Kidney epithelial cell (primary cell): Measurements from ENCODE around the gene TSPAN14. TPM values are rescaled to one million over a fixed set of nuclear protein-coding genes. Genes with fewer than 3 reads are reported as not detected.

Source experiments
- DNase-seq: peaks from one replicate; pipeline ENCODE4 v3.0.0-alpha.2; 2010; ENCODE audit warnings: low read depth
- H3K27me3 ChIP-seq: 2 replicates; pipeline ENCODE4 v1.6.0; 2011; ENCODE audit warnings: low read length; ENCODE audit not compliant: control insufficient read depth, insufficient read depth
- H3K36me3 ChIP-seq: 2 replicates; pipeline ENCODE4 v1.5.1; 2011; ENCODE audit warnings: low read length; ENCODE audit not compliant: control insufficient read depth, insufficient read depth
- H3K4me3 ChIP-seq: 2 replicates; pipeline ENCODE4 v1.5.1; 2011; ENCODE audit warnings: low read depth, mild to moderate bottlenecking, control low read depth, low read length
- CTCF ChIP-seq: IDR thresholded peaks from 2 replicates; pipeline ENCODE4 v1.5.1; 2011; ENCODE audit warnings: mild to moderate bottlenecking, moderate library complexity, low read length, control low read depth, inconsistent platforms; ENCODE audit not compliant: insufficient read depth, poor library complexity, severe bottlenecking
- total RNA-seq: library from RNA; depleted of rRNA; stranded (reverse); fragments of >200 nt; gene quantifications from 2 replicates; pipeline ENCODE4 v1.2.3, GENCODE V29; 2015

TSPAN14 gene
- total RNA-seq, 1 donor from 2014 or later, result 111 TPM

DNA sequence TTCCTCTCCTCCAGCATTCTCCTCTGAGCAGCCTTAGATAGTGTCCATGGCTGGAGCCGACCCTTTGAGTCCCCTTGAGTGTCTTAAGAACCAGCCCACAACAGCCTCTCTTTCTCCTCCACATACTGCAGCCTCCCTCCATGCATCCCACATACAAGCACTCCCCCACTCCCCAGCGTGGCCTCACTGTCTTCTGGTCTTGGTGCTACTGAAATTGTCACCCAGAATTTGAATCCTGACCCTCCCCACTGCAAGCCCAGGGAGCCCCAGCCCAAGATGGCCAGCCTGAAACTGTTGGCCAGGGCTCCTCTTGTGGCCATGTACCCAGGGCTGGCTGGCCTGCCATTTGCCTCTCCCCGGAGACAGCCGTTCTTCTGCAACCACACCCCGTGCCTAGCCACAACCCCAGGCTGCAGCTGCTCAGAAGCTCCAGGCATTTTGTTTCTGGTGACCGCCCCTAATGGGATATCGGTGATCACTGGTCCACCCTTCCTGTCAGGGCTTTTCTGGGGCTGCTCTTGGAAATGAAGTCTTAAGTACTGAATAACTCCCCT, 64.8 kb downstream of the TSPAN14 start:
- H3K4me3 ChIP-seq, result no peak overlapping the region
- H3K27me3 ChIP-seq, result no peaks in the 10 kb centered on the region
- DNase-seq, result no peak
- no peaks in the 10 kb centered on the region for H3K36me3 ChIP-seq
- TF ChIP-seq CTCF, result no peak

GRCh38 chr10:80519936-80520650, 66.0 kb downstream of the TSPAN14 start:
- no peaks in the 10 kb centered on the region for H3K36me3 ChIP-seq
- no peak for DNase-seq
- no peaks in the 10 kb centered on the region for H3K27me3 ChIP-seq
- no peak for TF ChIP-seq CTCF
- no peak overlapping the region for H3K4me3 ChIP-seq

DNA sequence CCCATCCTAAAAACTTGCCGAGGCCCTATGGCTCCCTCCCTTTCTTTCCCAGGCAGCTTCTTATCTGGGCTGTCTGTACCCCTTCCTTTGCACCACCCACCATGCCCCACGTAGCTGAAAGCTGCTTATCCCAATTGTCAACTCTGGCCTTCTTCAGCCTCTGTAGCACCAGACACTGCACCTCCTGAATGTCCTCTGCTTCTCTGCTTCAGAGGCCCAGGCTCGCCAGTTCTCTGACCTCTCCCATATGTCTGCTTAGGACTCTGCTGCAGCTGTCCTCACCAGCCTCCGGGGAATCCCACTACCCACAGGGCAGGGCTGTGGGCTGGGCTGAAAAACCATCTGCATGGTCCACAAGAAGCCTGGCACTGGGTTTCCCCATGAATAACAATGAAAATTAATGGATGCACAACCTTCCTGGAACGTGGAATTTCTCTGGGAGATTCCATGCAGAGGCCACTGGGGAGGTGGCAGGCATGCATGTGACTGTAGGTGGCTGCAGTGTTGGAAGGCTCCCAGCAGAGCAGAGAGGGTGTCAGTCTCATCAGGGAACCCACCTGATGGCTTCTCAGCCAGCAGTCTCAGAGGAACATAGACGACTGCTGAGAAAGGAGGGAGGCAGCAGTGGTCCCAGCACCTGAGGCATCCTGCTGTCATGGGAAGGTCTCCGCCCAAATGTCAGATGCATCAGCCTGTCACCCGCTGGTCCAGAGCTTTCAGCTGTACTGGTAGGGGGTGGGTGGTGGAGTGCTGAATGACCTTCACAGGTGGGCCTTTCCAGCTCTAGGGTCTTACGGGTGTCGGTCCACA, 66.8 kb downstream of the TSPAN14 start:
- Histone ChIP-seq H3K27me3 (no peaks in the 10 kb centered on the region), H3K4me3 (no peak overlapping the region), H3K36me3 (no peaks in the 10 kb centered on the region)
- no peak for TF ChIP-seq CTCF
- DNase-seq, result no peak

- TF ChIP-seq CTCF, result no peak
- Histone ChIP-seq H3K4me3 (no peak overlapping the region), H3K36me3 (no peaks in the 10 kb centered on the region), H3K27me3 (no peaks in the 10 kb centered on the region)
- no peak for DNase-seq
Observed at GRCh38 chr10:80522756-80523363, 68.8 kb downstream of the TSPAN14 start.

DNA sequence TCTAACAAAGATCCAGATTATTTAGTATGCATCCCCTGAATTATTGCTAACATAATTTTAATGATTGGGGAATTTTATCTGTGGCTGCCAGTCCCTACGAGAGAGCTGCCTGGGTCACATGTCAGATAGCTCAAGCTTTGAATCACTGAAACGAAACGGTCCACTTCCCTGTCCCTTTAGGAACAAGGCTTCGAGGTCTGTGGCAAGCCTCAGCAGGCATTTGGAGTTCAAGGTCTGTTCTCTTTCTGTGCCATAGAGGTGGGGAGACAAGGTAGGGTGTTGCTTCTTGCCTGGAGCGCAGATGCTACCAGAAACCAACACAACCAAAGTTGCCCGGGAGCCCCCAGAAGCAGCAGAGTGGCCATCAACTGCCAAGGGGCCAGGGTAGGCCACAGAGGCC, 69.7 kb downstream of the TSPAN14 start:
- no peak for DNase-seq
- H3K4me3 ChIP-seq, result no peak overlapping the region
- no peaks in the 10 kb centered on the region for H3K36me3 ChIP-seq
- no peaks in the 10 kb centered on the region for H3K27me3 ChIP-seq
- no peak for TF ChIP-seq CTCF
